HEK293T (cell line): ENCODE results near the gene EEF2KMT.
"Not testable (repeated sequence)": the region's sequence is repeated elsewhere in the genome, so short reads cannot be mapped to it uniquely, and the experiment has no call there.

ENCODE experiments used
- BHLHE40 ChIP-seq: fragments of 450-650 bp; IDR thresholded peaks from 2 replicates; pipeline ENCODE4 v1.6.1; 2016; ENCODE audit warnings: mild to moderate bottlenecking, moderate library complexity, borderline replicate concordance
- FOXA1 ChIP-seq: fragments of 450-650 bp; IDR thresholded peaks from 2 replicates; pipeline ENCODE4 v1.6.1; 2016; ENCODE audit warnings: mild to moderate bottlenecking
- FOXK2 ChIP-seq: fragments of 450-650 bp; IDR thresholded peaks from 2 replicates; pipeline ENCODE4 v1.6.1; 2016; ENCODE audit warnings: mild to moderate bottlenecking
- FOXM1 ChIP-seq: fragments of 450-650 bp; IDR thresholded peaks from 2 replicates; pipeline ENCODE4 v1.6.1; 2017; ENCODE audit warnings: mild to moderate bottlenecking, borderline replicate concordance
- HDGF ChIP-seq: fragments of 450-650 bp; IDR thresholded peaks from 2 replicates; pipeline ENCODE4 v1.6.1; 2017; ENCODE audit warnings: antibody characterized with exemption, borderline replicate concordance
- L3MBTL2 ChIP-seq: fragments of 450-650 bp; conservative IDR thresholded peaks from 2 replicates; pipeline ENCODE4 v1.6.1; 2016; ENCODE audit warnings: mild to moderate bottlenecking
- SP1 ChIP-seq: fragments of 450-650 bp; IDR thresholded peaks from 2 replicates; pipeline ENCODE4 v1.6.1; 2017
- SUZ12 ChIP-seq: fragments of 450-650 bp; IDR thresholded peaks from 2 replicates; pipeline ENCODE4 v1.6.1; 2016; ENCODE audit warnings: mild to moderate bottlenecking
- TARDBP ChIP-seq: fragments of 450-650 bp; IDR thresholded peaks from 2 replicates; pipeline ENCODE4 v1.6.1; 2016

DNA sequence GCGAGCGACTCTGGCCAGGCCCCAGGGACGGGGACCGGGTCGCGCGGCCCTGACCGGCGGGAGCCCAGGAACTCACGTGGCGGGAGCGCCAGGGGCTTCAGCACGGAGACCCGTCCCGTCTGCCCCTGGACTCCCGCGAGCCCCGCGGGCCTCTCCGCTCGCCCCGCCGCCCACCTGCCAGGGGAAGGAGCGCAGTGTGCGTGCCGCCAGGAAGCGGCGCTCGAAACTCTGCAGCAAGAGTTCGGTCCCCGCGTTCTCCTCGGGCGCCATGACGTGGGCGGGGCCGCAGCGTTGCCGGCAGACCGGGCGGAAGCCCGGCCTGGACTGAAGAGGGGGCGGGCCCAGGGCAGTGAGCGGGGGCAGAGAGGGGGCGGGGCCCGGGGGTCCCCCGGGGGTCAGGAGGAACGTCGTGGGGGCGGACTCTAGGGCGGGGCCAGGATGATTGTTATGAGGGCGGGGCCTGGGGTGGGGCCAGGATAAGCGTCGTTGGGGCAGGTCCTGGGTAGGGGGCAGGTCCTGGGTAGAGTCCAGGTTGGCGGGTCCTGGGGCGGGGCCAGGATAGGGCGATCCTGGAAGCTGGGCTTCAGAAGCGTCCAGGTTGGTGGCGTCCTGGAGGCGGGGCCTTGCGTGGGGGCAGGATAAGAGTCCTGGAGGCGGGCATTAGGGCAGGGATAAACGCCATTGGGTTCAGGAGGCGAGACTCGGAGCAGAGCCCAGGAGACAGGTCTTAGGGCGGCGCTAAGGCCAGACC, at the start of gene EEF2KMT:
- TF ChIP-seq SUZ12, FOXK2, TARDBP, SP1, BHLHE40, HDGF, FOXA1, FOXM1, L3MBTL2: not testable (repeated sequence)
